ENCODE data around the gene GSTM2.

GRCh38 chr1:109691759-109692158 lies 23.9 kb downstream of the GSTM2 start:
- no peak for TF ChIP-seq ELF1 (IDR thresholded peaks at IDR 0.05; ENCODE audit: borderline replicate concordance, low read depth)
- no peak for TF ChIP-seq CTCF (IDR thresholded peaks at IDR 0.05 in 2 of 3, conservative IDR thresholded peaks at IDR 0.05 in 1 of 3; ENCODE audit: borderline replicate concordance in 1 of 3, insufficient read depth in 1 of 3, low read depth in 2 of 3, low read length in 2 of 3)
